NOMO-1 treated with DMSO at 0.1 percent for 48 hours (cell line): ENCODE results near the gene KLF17.

Source experiments
- DNase-seq: peaks from one replicate; lab custom pipeline; 2025; ENCODE audit not compliant: unreplicated experiment; lab: John Stamatoyannopoulos, UW

The KLF17 gene, protein sequence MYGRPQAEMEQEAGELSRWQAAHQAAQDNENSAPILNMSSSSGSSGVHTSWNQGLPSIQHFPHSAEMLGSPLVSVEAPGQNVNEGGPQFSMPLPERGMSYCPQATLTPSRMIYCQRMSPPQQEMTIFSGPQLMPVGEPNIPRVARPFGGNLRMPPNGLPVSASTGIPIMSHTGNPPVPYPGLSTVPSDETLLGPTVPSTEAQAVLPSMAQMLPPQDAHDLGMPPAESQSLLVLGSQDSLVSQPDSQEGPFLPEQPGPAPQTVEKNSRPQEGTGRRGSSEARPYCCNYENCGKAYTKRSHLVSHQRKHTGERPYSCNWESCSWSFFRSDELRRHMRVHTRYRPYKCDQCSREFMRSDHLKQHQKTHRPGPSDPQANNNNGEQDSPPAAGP

DNA sequence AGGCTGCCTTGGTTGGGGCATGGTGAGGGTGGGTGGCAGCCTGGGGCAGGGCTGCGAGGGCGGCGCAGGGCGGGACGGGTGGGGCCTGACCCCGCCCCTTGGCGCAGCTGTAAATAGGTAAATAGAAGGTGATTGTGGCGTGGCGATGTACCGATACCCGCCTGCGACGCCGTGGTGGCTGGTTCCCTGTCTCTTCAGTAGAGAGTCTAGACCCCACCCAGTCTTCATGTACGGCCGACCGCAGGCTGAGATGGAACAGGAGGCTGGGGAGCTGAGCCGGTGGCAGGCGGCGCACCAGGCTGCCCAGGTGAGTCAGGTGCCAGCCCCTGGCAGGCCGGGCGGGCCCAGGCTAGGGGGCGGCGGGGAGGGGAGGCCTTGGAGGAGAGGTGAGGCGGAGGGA is at the start of gene KLF17:
Gene KLF17, plus strand, starts transcription at position 140 of the 400 bp plus-strand sequence. Its CDS starts 87 bp downstream, at position 227.
- no peak for DNase-seq

DNA sequence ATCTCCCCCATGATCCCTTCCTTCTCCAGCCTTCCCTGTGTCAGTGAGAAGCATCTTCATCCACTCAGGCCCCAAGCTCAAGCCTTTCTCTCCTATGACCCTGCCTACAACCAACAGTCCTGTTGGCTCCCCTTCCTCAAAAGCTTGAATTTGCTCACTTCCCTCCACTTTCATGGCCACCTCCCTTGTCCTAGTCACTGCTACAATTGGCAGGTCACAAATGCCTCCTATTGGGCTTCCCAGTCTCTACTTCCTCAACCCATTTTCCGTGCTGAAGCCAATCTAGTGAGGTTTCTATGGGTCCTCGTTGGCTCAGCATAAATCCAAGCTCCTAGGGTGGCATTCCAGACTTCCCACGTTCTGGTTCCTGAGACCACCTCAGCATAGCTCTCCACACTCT is 47.2 kb upstream of the KLF17 start:
- no peak for DNase-seq

DNA sequence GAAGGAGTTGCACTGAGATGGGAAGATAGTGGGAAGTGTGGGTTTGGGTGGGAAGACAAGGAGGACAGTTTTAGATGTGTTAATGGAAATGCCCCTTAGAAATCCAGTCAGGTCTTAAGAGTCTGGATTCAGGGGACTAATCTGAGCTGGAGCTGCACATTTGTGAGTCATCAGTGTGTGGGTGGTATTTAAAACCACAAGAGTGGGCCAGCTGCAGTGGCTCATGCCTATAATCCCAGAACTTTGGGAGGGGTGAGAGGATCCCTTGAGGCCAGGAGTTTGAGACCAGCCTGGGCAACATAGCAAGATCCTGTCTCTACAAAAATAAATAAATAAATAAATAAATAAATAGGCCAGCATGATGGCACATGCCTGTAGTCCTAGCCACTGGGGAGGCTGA is 46.4 kb upstream of the KLF17 start:
- no peak for DNase-seq

DNA sequence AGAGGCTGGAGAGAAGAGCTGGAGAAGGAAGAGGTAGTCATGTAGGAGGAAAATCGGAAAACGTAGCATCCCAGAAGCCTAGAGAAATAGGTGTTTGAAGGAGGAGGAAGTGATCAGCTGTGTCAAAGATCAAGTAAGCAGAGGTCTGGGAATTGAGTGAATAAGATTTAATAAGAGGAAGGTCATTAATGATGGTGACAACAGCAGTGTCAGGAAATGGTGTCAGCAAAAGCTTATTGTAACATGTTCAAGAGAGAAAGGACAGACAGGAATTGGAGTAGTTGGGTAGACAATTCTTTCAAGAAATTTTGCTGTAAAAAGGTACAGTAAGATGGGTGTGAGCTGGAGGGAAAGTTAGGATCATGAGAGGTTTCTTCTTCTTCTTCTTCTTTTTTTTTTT is 45.8 kb upstream of the KLF17 start:
- DNase-seq = peak; percentile 52

DNA sequence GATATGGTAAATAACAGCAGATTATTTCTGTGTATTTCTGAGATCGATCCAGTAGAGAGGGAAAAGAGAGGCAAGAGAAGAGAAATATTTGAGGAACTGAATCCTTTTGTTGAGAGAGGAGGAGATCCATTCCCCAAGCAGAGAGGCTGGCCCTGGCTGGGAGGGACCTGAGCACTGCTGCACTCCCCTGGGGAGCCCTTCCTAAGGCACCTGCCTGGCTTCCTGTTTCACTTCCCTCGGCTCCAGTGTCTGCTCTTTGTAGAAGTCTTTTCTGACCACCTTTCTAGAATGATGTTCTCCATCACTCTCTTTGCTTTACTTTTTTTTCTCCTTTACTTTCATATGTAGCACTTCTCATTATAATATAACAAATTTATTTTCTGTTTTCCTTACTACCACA is 45.1 kb upstream of the KLF17 start:
- DNase-seq = peak; percentile 77

DNA sequence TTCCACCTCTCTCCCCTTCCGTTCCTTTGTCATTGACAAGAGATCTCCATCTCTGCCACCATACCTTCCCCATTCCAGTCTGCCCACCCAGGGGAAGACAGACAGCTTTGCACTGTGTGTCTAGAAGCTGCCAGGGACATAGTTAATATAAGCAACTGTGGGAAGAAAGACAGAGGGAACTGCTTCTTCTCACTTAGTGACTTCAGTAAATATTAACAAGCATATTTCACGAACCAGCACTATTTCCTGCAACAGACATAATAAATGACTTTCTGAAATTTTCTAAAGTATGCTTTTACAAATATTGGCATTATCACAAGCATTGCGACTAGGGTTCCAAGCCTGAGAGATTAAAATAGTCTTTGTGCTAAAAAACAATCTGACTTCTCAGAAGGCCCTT is 44.2 kb upstream of the KLF17 start:
- no peak for DNase-seq

DNA sequence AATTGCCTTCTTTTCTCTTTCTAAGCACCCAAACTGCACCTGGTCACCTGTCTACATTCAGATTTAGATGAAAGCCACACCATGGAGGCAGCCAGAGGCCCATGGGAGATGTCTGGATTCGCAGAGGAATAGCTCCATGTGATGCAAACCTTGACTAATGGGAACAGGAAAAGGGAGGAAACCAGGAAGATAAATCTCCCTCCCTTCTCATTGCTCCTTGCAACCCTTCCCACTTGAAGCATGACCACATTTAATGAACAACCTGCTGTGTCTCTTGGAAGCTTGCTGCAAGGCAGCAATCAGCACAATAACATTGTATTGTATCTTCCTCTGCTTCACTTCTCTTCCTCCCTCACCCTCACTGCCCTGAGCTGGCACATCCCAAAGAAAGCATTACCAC is 42.6 kb upstream of the KLF17 start:
- DNase-seq = no peak

DNA sequence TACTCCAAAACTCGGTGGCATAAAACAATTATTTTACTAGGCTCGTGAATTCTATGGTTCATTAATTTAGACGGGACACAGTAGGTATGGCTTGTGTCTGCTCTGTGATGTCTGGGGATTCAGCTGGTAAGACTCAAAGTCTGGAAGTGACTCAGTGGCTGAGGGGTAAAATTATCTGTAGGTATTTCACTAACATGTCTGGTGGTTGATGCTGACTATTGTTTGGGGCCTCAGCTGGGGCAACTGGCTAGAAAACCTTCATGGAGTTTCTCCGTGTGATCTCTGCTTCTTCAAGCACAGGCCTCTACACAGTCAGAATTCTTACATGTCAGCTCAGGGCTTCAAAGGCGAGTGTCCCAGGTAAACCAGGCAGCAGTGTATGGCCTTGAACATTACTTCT is 41.2 kb upstream of the KLF17 start:
- no peak for DNase-seq

DNA sequence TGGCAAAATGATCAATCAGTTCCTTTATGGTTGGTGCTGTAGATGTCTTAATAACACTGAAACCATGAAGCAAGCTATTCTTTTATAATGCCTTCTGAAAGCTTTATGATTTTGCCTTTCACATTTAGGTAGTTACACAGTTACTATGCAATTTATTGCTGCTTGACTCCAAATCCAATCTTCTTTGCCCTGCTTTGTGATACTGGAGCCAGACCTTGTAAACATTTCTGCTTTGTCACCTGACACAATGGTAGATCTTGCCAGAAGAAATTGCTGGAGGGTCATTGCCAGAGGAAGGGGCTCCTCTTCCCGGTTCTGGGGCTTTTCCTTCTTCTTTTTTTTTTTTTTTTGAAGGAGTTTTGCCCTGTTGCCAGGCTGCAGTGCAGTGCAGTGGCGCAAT is 40.5 kb upstream of the KLF17 start:
- no peak for DNase-seq

DNA sequence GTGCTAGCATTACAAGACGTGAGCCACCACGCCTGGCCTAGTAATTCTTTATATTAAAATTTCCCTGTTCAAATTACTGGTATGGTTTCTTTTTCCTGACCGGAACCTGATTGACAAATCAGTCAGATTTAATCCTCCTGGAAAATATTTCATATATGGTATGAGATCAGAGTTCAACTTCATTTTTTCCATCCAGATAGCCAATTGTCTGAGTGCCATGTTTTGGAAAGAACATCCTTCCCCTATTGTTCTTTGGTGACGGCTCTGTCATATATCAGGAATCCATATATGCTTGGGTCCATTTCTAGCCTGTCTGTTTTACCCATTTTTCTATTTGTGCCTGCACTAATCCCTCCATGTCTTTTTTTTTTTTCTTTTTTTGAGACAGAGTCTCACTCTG is 39.1 kb upstream of the KLF17 start:
- no peak for DNase-seq

DNA sequence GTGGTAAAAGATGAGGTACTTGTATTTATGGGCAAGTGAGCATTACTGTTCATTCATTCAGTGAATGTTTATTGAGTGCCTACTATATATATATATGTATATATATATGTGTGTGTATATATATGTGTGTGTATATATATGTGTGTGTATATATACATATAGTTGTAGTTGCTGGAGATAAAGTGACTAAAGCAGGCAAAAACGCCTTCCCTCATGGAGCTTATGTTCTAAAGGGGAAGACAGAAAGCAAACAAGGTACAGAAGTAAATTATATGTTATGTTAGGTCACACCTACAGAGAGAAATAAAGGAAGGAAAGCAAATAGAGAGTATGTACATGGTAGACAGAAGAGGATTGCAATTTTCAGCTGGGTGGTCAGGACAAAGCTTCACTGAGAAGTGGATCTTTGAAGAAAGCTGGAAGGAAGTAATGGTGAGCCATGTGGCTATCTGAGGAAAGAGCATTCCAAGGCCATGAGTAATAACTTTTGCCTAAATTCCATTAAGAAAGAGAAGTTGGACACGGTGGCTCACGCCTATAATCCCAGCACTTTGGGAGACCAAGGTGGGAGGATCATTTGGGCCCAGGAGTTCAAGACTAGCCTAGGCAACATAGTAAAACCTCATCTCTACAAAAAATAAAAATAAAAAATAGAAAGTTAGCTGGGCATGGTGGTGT is 33.5 kb upstream of the KLF17 start:
- DNase-seq = no peak

DNA sequence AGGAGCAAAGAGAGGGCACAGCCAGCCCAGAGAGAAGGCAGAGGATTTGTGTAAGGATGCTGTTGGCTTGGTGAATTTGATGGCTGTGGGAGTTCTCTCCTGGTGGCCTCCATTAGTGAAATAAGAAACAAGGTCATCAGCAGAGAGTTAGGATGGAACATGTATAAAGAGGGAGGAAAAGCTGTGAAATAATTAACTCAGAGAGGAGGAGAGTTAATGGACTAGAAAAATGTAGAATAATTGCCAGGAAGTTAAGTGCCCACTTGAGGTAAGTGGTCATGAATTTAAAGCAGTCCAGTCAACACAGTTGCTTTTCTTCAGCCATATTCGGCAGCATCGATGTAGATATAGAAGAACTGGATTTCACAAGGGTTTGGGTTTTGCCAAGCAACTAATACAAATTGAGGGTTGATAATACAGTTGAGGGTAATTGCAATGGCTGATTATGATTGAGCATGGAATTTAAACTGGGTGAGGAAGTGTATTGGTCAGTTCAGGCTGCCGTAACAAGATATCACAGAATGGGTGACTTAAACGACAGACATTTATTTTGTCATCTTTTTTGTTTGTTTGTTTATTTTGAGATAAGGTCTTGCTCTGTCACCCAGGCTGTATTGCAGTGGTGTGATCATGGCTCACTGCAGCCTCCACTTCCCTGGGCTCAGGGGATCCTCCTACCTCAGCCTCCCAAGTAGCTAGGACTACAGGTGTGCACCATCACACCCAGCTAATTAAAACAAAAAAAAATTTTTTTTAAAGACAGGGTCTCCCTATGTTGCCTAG is 31.7 kb upstream of the KLF17 start:
- no peak for DNase-seq

DNA sequence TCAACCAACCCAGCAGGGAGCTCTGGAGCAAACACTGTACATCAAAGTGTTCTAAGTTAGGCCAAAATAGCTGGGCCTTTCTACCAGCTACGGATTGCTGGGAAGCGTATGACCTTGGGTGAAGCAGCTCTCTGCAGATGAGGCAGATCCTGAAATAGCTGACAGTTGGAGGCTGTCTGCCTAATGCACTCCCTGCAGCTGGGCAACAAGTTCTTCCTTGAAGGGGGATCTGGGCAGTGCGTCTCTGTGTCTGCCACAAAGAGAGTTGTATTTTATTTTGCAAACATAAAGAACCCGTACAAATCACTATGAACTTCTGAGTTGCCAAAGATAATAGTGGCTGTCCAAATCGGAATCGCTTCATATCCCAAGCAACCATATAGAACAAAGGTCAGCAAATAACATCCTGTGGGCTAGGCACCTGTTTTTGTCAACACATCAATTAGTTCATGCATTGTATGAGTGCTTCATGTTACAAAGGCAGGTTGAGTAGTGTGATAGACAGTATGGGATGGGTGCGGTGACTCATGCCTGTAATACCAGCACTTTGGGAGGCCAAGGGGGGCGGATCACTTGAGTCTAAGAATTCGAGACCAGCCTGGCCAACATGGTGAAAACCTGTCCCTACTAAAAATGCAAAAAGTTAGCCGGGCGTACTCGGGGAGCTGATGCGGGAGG is 29.1 kb upstream of the KLF17 start:
- no peak for DNase-seq

DNA sequence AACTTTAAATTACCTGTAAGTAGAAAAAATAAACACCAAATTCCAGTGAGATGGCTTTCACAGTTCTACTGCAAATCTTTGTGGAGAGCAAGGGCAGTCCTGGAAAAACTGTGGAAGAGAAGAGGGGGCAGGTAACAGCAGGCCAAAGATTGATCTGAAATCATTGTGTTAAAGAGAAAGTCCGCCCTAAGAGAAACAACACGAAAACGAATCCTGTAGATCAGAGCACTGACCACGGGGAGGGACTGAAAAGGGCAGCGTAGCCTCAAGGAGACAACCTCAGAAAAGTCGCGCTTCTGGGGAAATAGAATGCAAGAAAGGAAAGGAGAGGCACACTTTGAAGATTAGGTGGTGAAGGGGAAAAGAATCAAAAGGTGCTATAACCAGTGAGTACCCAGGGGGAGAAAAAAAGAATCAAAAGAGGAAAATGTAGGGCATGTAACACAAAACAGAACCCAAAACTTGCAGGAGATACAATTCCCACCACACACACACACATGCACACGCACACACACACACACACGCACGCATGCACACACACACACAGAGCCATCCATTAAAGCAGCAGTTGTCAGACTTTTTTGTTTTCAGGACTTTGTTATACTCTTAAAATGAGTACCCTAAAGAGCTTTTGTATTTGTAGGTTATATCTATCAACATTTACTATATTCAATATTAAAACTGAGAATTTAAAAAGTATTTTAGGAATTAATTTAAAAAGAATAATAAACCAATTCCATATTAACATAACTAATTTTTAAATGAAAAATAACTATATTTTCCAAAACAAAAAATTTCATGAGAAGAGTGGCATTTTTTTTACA is 28.0 kb upstream of the KLF17 start:
- DNase-seq = no peak

DNA sequence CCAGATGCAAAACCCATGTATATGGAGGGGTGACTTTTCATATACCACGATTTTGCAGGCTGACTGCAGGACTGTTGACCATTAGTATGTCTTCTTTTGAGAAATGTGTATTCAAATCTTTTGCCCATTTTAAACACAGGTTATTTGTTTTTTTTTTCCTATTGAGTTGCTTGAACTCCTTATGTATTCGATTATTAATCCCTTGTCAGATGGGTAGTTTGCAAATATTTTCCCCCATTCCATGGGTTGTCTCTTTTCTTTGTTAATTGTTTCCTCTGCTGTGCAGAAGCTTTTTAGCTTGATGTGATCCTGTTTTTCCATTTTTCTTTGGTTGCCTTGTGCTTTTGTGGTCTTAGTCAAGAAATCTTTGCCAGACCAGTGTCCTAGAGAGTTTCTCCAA is 24.6 kb upstream of the KLF17 start:
- DNase-seq = no peak

DNA sequence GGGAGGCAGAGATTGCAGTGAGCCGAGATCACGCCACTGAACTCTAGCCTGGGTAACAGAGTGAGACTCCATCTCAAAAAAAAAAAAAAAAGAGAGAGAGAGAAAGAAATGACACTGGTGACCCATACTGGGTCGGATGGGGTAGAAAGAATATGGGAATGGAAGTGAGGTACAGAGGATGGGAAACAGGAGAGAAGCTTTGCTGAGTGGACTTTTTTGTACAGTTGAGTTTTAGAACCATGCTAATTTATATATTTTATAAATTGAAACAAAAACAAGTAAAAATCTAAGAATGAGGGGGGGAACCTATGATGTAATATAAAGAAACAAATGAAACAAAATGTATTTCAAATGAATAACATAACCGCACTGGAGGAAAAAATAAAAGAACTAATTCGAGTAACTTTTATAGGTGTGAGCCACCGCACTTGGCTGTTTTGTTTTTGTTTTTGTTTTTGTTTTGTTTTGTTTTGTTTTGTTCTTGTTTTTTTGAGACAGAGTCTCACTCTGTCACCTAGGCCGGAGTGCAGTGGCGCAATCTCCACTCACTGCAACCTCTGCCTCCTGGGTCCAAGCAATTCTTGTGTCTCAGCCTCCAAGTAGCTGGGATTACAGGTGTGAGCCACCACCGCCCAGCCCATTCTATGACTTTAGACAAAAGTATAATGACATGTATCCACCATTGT is 18.3 kb upstream of the KLF17 start:
- no peak for DNase-seq

DNA sequence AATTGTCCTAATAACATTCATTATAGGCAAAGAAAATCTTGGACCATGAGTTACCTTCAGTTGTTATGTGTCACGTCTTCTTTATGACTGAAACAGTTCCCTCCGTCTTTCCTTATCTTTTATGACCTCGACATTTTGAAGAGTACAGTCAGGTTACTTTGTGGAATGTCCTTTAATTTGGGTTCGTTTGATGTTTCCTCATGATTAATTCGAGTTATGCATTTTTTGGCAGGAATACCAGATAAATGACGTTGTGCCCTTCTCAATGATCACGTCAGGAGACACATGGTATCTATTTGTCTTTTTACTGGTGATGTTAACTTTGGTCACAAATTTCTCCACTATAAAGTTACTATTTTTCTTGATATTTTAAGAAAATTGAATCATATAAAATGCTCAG is 17.3 kb upstream of the KLF17 start:
- DNase-seq = no peak

DNA sequence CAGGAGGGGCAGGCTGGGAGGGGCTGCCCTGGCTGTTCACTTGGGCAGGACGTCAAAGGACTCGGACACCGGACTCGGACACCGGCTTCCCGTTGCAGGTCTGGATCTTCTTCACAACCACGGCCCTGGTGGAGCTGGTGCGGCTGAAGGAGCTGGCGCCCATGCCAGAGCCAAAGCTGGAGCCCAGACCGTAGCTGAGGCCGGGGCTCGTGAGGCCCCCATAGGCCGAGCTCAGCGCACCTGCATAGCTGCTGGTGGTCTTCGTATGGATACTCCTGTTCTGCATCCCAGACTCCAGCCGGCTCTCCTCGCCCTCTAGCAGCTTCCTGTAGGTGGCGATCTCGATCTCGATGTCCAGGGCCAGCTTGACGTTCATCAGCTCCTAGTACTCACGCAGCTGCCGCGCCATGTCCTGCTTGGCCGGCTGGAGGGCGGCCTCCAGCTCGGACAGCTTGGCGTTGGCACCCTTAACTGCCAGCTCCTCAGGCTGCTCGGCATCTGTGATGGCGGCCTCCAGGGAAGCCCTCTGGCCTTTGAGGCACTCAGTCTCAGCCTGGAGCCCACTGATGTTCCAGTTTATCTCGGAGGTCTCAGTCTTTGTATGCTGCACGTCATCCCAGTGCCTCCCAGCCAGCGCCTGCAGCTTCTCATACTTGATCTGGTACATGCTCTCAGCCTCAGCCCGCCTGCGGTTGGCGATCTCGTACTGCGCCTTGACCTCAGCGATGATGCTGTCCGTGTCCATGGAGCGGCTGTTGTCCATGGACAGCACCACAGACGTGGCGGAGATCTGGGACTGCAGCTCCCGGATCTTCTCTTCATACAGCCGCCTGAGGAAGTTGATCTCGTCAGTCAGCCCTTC is 15.1 kb upstream of the KLF17 start:
- DNase-seq = no peak

DNA sequence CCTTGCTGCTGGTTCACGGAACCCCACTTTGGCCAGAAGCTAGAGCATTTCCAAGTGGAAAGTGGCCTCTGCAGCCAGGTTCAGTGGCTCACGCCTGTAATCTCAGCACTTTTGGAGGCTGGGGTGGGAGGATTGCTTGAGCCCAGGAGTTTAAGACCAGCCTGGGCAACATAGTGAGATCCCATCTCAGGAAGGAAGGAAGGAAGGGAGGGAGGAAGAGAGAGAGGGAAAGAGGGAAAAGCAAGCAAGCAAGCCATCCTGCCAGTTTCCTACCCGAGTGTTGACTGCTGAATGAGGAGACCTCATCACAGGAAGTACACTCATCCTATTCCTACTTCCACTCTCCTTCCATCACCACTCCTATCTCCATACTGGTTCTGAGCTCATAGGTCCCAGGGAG is 12.8 kb upstream of the KLF17 start:
- DNase-seq = no peak
